Kidney (tissue), 14 donors: ENCODE data around the gene ZMYM1. TPM values are rescaled to one million over a fixed set of nuclear protein-coding genes. Genes with fewer than 3 reads are reported as not detected.

Source experiments
- DNase-seq, 5 donors: peaks; one replicate each; pipeline ENCODE4 v3.0.0-alpha.2; 2013 to 2020
- FAIRE-seq: peaks from 2 replicates; lab custom pipeline; 2012; peaks lifted over from hg19 to GRCh38; lab: Jason Lieb, UNC
- H3K27ac ChIP-seq, 2 donors: one replicate each; pipeline ENCODE4 v1.7.0; 2013; ENCODE audit warnings: low read depth in 2 of 2, low read length in 2 of 2, inconsistent platforms in 1 of 2
- H3K27me3 ChIP-seq: one replicate; pipeline ENCODE4 v1.7.1; 2013; ENCODE audit warnings: low read length, inconsistent platforms; ENCODE audit not compliant: control insufficient read depth, insufficient read depth
- H3K36me3 ChIP-seq, 3 donors: one replicate each; pipeline versions ENCODE4 v1.7.0 to v1.7.1; 2013; ENCODE audit warnings: low read length in 3 of 3, control low read depth in 1 of 3, inconsistent platforms in 1 of 3; ENCODE audit not compliant: insufficient read depth in 3 of 3, control insufficient read depth in 2 of 3
- H3K4me1 ChIP-seq, 3 donors: one replicate each; pipeline versions ENCODE4 v1.7.0 to v1.7.1; 2013; ENCODE audit warnings: low read length in 3 of 3, inconsistent platforms in 1 of 3, low read depth in 1 of 3; ENCODE audit not compliant: control insufficient read depth in 2 of 3, insufficient read depth in 2 of 3
- H3K4me3 ChIP-seq, 3 donors: one replicate each; pipeline versions ENCODE4 v1.7.0 to v1.8.1; 2013; ENCODE audit warnings: low read length in 3 of 3, control low read depth in 1 of 3, inconsistent platforms in 1 of 3
- H3K9ac ChIP-seq, 3 donors: one replicate each; pipeline versions ENCODE4 v1.7.0 to v1.7.1; 2013; ENCODE audit warnings: low read length in 3 of 3, control low read depth in 1 of 3, inconsistent platforms in 1 of 3
- H3K9me3 ChIP-seq, 3 donors: one replicate each; pipeline versions ENCODE4 v1.7.0 to v1.7.1; 2013; ENCODE audit warnings: low read length in 3 of 3, control low read depth in 1 of 3, inconsistent platforms in 1 of 3; ENCODE audit not compliant: control insufficient read depth in 2 of 3, insufficient read depth in 1 of 3
- CTCF ChIP-seq: IDR thresholded peaks from 3 replicates; pipeline ENCODE4 v1.5.1; 2012; ENCODE audit warnings: mild to moderate bottlenecking, moderate library complexity, borderline replicate concordance; ENCODE audit not compliant: insufficient read depth; ENCODE audit errors: extremely low read depth
- intact Hi-C: fragments of 100-400 bp; cut with DNase I; formaldehyde crosslinking; loops from one replicate; pipeline ENCODE4 v1.11.1; 2022
- polyA plus RNA-seq: library from polyadenylated mRNA; stranded (reverse); fragments of 350-450 nt; fragmentation: Illumina TruSeq; extraction: RNeasy Lipid Tissue Mini Kit (QIAGEN cat#74804); gene quantifications from one replicate; pipeline ENCODE4 v1.2.3, GENCODE V29; 2014; ENCODE audit warnings: low read depth, low replicate concordance; ENCODE audit not compliant: insufficient read depth
- total RNA-seq: library from RNA; stranded (reverse); fragmentation: NEBNext Ultra II Directional; extraction: Animal tissue kit (Norgen Biotek cat#: 25700); gene quantifications from one replicate; pipeline ENCODE4 v1.2.1, GENCODE V29; 2021
- donor health status: control.
- donor health status: control.
- donor health status: control.
- donor health status: control.
- donor health status: control.
- donor health status: DM: yes; HTN: yes; CAD: no.
- donor health status: Normal renal cell carcinoma (clear cell type).

The ZMYM1 gene
- total and polyA plus RNA-seq, 2 donors from 2014 or later: 2.9 to 18.9 TPM

GRCh38 chr1:35062518-35063196 is 16.5 kb upstream of the ZMYM1 start:
- H3K27ac ChIP-seq: no peak overlapping the region
- no peak for DNase-seq
- H3K4me3 ChIP-seq: no peak overlapping the region
- no peak for TF ChIP-seq CTCF
- intact Hi-C loops: no loop called here
- H3K9ac ChIP-seq: no peak overlapping the region
- H3K9me3 ChIP-seq: peaks cover 0 to 3% (median 0%) of the 10 kb centered on the region in 3 donors
- no peaks in the 10 kb centered on the region for H3K27me3 ChIP-seq
- no peaks in the 10 kb centered on the region for H3K4me1 ChIP-seq
- no peak for FAIRE-seq
- no peaks in the 10 kb centered on the region for H3K36me3 ChIP-seq

GRCh38 chr1:35064265-35064664 is 14.9 kb upstream of the ZMYM1 start:
- no peak overlapping the region for H3K27ac ChIP-seq
- H3K36me3 ChIP-seq: no peaks in the 10 kb centered on the region
- no peak overlapping the region for H3K9ac ChIP-seq
- FAIRE-seq (no peak), DNase-seq (no peak)
- TF ChIP-seq CTCF: no peak
- no peak overlapping the region for H3K4me3 ChIP-seq
- peaks cover 0 to 3% (median 0%) of the 10 kb centered on the region in 3 donors for H3K9me3 ChIP-seq
- no peaks in the 10 kb centered on the region for H3K27me3 ChIP-seq
- H3K4me1 ChIP-seq: no peaks in the 10 kb centered on the region
- intact Hi-C loops: no loop called here

- TF ChIP-seq CTCF: no peak
- Histone ChIP-seq H3K9ac (no peak overlapping the region), H3K4me1 (no peaks in the 10 kb centered on the region), H3K27me3 (no peaks in the 10 kb centered on the region), H3K36me3 (no peaks in the 10 kb centered on the region), H3K4me3 (no peak overlapping the region), H3K9me3 (peaks cover 0 to 4% (median 0%) of the 10 kb centered on the region in 3 donors), H3K27ac (no peak overlapping the region)
- intact Hi-C loops: no loop called here
- DNase-seq (no peak), FAIRE-seq (no peak)
Observed at GRCh38 chr1:35069746-35070145, 9.4 kb upstream of the ZMYM1 start.
